ENCODE data around the gene ANKRD45. TPM values are rescaled to one million over a fixed set of nuclear protein-coding genes. Genes with fewer than 3 reads are reported as not detected.
"Not testable (repeated sequence)": the region's sequence is repeated elsewhere in the genome, so short reads cannot be mapped to it uniquely, and the experiment has no call there.

The ANKRD45 gene
- total RNA-seq, 3 donors from 2014 or later (not counting 1 experiment from before 2014, with no cell fraction given): not detected

GRCh38 chr1:173705117-173705516, 35.5 kb upstream of the ANKRD45 start:
- ATAC-seq: no peak
- no peaks in the 10 kb centered on the region for H3K9me3 Mint-ChIP-seq
- intact Hi-C loops (cut with micrococcal nuclease): no loop called here
- Histone ChIP-seq H3K4me3 (ENCODE audit: low read length) (no peak overlapping the region), H3K27me3 (ENCODE audit: control insufficient read depth, insufficient read depth, low read length) (peaks cover 5% of the 10 kb centered on the region), H3K27ac (ENCODE audit: low read length) (no peak overlapping the region), H3K4me1 (ENCODE audit: control insufficient read depth, insufficient read depth, low read length) (no peaks in the 10 kb centered on the region), H3K36me3 (ENCODE audit: control insufficient read depth, insufficient read depth, low read length) (no peaks in the 10 kb centered on the region), H3K9me3 (ENCODE audit: control insufficient read depth, insufficient read depth, low read length) (no peaks in the 10 kb centered on the region)
- H3K36me3 Mint-ChIP-seq: no peaks in the 10 kb centered on the region
- peaks cover 17 to 52% of the 10 kb centered on the region in 2 donors for H3K27me3 Mint-ChIP-seq (ENCODE audit: low read depth in 2 of 2)
- no peak for TF ChIP-seq CTCF (IDR thresholded peaks at IDR 0.05)
- no peak overlapping the region for H3K4me3 Mint-ChIP-seq
- no peaks in the 10 kb centered on the region for H3K4me1 Mint-ChIP-seq
- DNase-seq: no peak
- 78% methylated on average over 4 of the region's 5 CpGs for WGBS (ENCODE audit: insufficient coverage)
- no peak overlapping the region for H3K27ac Mint-ChIP-seq

GRCh38 chr1:173702736-173703135, 33.1 kb upstream of the ANKRD45 start:
- Histone ChIP-seq H3K27ac (ENCODE audit: low read length) (no peak overlapping the region), H3K36me3 (ENCODE audit: control insufficient read depth, insufficient read depth, low read length) (no peaks in the 10 kb centered on the region), H3K9me3 (ENCODE audit: control insufficient read depth, insufficient read depth, low read length) (no peaks in the 10 kb centered on the region), H3K4me1 (ENCODE audit: control insufficient read depth, insufficient read depth, low read length) (no peaks in the 10 kb centered on the region), H3K27me3 (ENCODE audit: control insufficient read depth, insufficient read depth, low read length) (no peaks in the 10 kb centered on the region), H3K4me3 (ENCODE audit: low read length) (no peak overlapping the region)
- Mint-ChIP-seq H3K9me3 (no peaks in the 10 kb centered on the region), H3K36me3 (no peaks in the 10 kb centered on the region), H3K4me1 (no peaks in the 10 kb centered on the region), H3K27me3 (ENCODE audit: low read depth in 2 of 2) (peaks cover 19 to 65% of the 10 kb centered on the region in 2 donors), H3K4me3 (no peak overlapping the region), H3K27ac (no peak overlapping the region)
- ATAC-seq (no peak), DNase-seq (no peak)
- TF ChIP-seq CTCF (IDR thresholded peaks at IDR 0.05): no peak
- 100% methylated on average over 1 of the region's 1 CpG for WGBS (ENCODE audit: insufficient coverage)
- intact Hi-C loops (cut with micrococcal nuclease): no loop called here

- H3K9me3 ChIP-seq (ENCODE audit: control insufficient read depth, insufficient read depth, low read length); H3K27ac Mint-ChIP-seq; H3K4me3 Mint-ChIP-seq; H3K27me3 ChIP-seq (ENCODE audit: control insufficient read depth, insufficient read depth, low read length); H3K4me1 Mint-ChIP-seq; ATAC-seq; intact Hi-C loops (cut with micrococcal nuclease); H3K27ac ChIP-seq (ENCODE audit: low read length); H3K36me3 Mint-ChIP-seq; H3K36me3 ChIP-seq (ENCODE audit: control insufficient read depth, insufficient read depth, low read length); H3K4me3 ChIP-seq (ENCODE audit: low read length); H3K9me3 Mint-ChIP-seq; DNase-seq; H3K4me1 ChIP-seq (ENCODE audit: control insufficient read depth, insufficient read depth, low read length): not testable (repeated sequence)
- WGBS (ENCODE audit: insufficient coverage): 93% methylated on average over 5 of the region's 6 CpGs
- H3K27me3 Mint-ChIP-seq (ENCODE audit: low read depth in 2 of 2): peaks cover 21 to 64% of the 10 kb centered on the region in 2 donors
Observed at GRCh38 chr1:173701299-173701698, 31.6 kb upstream of the ANKRD45 start.

- H3K27me3 Mint-ChIP-seq (ENCODE audit: low read depth in 2 of 2): peaks cover 24 to 55% of the 10 kb centered on the region in 2 donors
Observed at GRCh38 chr1:173693238-173693637, 23.6 kb upstream of the ANKRD45 start.

More at GRCh38 chr1:173693238-173693637, 23.6 kb upstream of the ANKRD45 start:
- H3K4me3 ChIP-seq (ENCODE audit: low read length): no peak overlapping the region
- no peak overlapping the region for H3K27ac Mint-ChIP-seq
- no peak for TF ChIP-seq CTCF (IDR thresholded peaks at IDR 0.05)
- peaks cover 2% of the 10 kb centered on the region for H3K27me3 ChIP-seq (ENCODE audit: control insufficient read depth, insufficient read depth, low read length)
- H3K9me3 ChIP-seq (ENCODE audit: control insufficient read depth, insufficient read depth, low read length): no peaks in the 10 kb centered on the region
- DNase-seq (no peak), ATAC-seq (no peak)
- peaks cover 7 to 10% of the 10 kb centered on the region in 2 donors for H3K4me1 Mint-ChIP-seq
- H3K9me3 Mint-ChIP-seq: peaks cover 0 to 5% of the 10 kb centered on the region in 2 donors
- H3K4me3 Mint-ChIP-seq: no peak overlapping the region
- H3K36me3 ChIP-seq (ENCODE audit: control insufficient read depth, insufficient read depth, low read length): no peaks in the 10 kb centered on the region
- H3K36me3 Mint-ChIP-seq: no peaks in the 10 kb centered on the region
- H3K4me1 ChIP-seq (ENCODE audit: control insufficient read depth, insufficient read depth, low read length): no peaks in the 10 kb centered on the region
- intact Hi-C loops (cut with micrococcal nuclease): no loop called here
- no peak overlapping the region for H3K27ac ChIP-seq (ENCODE audit: low read length)

Data from natural killer cell (primary cell).